GM23338 (cell line): ENCODE data around the gene EMC6. TPM values are rescaled to one million over a fixed set of nuclear protein-coding genes. Genes with fewer than 3 reads are reported as not detected.

ENCODE experiments used
- ATAC-seq: fragments of 200-7000 bp; cut with Tn5 transposase; 3 replicates; pipeline ENCODE4 v1.9.1; 2020
- DNase-seq: peaks from one replicate; pipeline ENCODE4 v3.0.0-alpha.2; 2015; ENCODE audit warnings: low spot score
- H2AFZ ChIP-seq: fragments of 200-600 bp; sonication (generic); 2 replicates; pipeline ENCODE4 v1.8.0; 2016; ENCODE audit warnings: antibody characterized with exemption, mild to moderate bottlenecking, moderate library complexity
- H3F3A ChIP-seq: fragments of 200-600 bp; sonication (generic); replicated peaks from 2 replicates; pipeline ENCODE4 v1.8.0; 2017; ENCODE audit warnings: antibody characterized with exemption, mixed run types, low read depth
- H3K27ac ChIP-seq: fragments of 200-600 bp; sonication (generic); 2 replicates; pipeline ENCODE4 v1.6.1; 2016; ENCODE audit warnings: low read depth
- H3K27me3 ChIP-seq: fragments of 200-600 bp; sonication (generic); 2 replicates; pipeline ENCODE4 v1.8.0; 2016; ENCODE audit warnings: mild to moderate bottlenecking, mixed run types, moderate library complexity; ENCODE audit not compliant: insufficient read depth
- H3K36me3 ChIP-seq: fragments of 200-600 bp; sonication (generic); 2 replicates; pipeline ENCODE4 v1.8.0; 2016; ENCODE audit warnings: mild to moderate bottlenecking; ENCODE audit not compliant: insufficient read depth
- H3K4me1 ChIP-seq: fragments of 200-600 bp; sonication (generic); 2 replicates; pipeline ENCODE4 v1.8.0; 2016; ENCODE audit warnings: mild to moderate bottlenecking, moderate library complexity; ENCODE audit not compliant: insufficient read depth
- H3K4me2 ChIP-seq: fragments of 200-600 bp; sonication (generic); 2 replicates; pipeline ENCODE4 v1.7.1; 2017; ENCODE audit warnings: mixed run types
- H3K4me3 ChIP-seq: fragments of 200-600 bp; sonication (generic); 2 replicates; pipeline ENCODE4 v1.6.1; 2016; ENCODE audit warnings: mixed run types
- H3K79me2 ChIP-seq: fragments of 200-600 bp; sonication (generic); replicated peaks from 2 replicates; pipeline ENCODE4 v1.8.0; 2017; ENCODE audit warnings: mild to moderate bottlenecking; ENCODE audit not compliant: insufficient read depth
- H3K9me2 ChIP-seq: fragments of 200-600 bp; sonication (generic); 2 replicates; pipeline ENCODE4 v1.8.0; 2017; ENCODE audit not compliant: insufficient read depth
- H4K20me1 ChIP-seq: fragments of 200-600 bp; sonication (generic); replicated peaks from 2 replicates; pipeline ENCODE4 v1.8.0; 2017; ENCODE audit warnings: mild to moderate bottlenecking; ENCODE audit not compliant: insufficient read depth
- H3K27ac Mint-ChIP-seq: 2 replicates; pipeline ENCODE4 v1.8.0; 2020; ENCODE audit warnings: inconsistent platforms, mild to moderate bottlenecking, moderate library complexity, mixed read lengths
- H3K27me3 Mint-ChIP-seq: 3 replicates; pipeline ENCODE4 v1.8.0; 2022; ENCODE audit warnings: low read depth, mild to moderate bottlenecking, moderate library complexity, mixed read lengths, inconsistent platforms; ENCODE audit not compliant: insufficient read depth, poor library complexity
- H3K36me3 Mint-ChIP-seq: 3 replicates; pipeline ENCODE4 v1.8.0; 2021; ENCODE audit warnings: low read depth, mild to moderate bottlenecking, inconsistent platforms, moderate library complexity, mixed read lengths
- H3K4me1 Mint-ChIP-seq: 3 replicates; pipeline ENCODE4 v1.8.0; 2020; ENCODE audit warnings: mild to moderate bottlenecking, inconsistent platforms, mixed read lengths
- H3K4me3 Mint-ChIP-seq: 3 replicates; pipeline ENCODE4 v1.8.0; 2021; ENCODE audit warnings: moderate library complexity, mild to moderate bottlenecking, inconsistent platforms, mixed read lengths
- H3K9me3 Mint-ChIP-seq: 3 replicates; pipeline ENCODE4 v1.8.0; 2020; ENCODE audit warnings: moderate library complexity, mild to moderate bottlenecking, inconsistent platforms, mixed read lengths
- CTCF ChIP-seq, 2 experiments: fragments of 200-600 bp in 1 of 2; sonication (generic) in 1 of 2; conservative IDR thresholded peaks; 2 replicates each; pipeline versions ENCODE4 v1.5.1 to v1.6.1; 2016 to 2017; ENCODE audit warnings: antibody characterized with exemption in 2 of 2, low read depth in 2 of 2, mild to moderate bottlenecking in 2 of 2, moderate library complexity in 1 of 2
- ETS1 ChIP-seq: IDR thresholded peaks from 2 replicates; pipeline ENCODE4 v1.6.1; 2016; ENCODE audit warnings: antibody characterized with exemption
- EZH2 ChIP-seq: fragments of 200-600 bp; sonication (generic); IDR thresholded peaks from one replicate; pipeline ENCODE4 v1.8.0; 2017; ENCODE audit warnings: antibody characterized with exemption, mild to moderate bottlenecking, low read depth; ENCODE audit not compliant: unreplicated experiment
- EZH2phosphoT487 ChIP-seq: fragments of 200-600 bp; sonication (generic); IDR thresholded peaks from one replicate; pipeline ENCODE4 v1.8.1; 2018; ENCODE audit warnings: antibody characterized with exemption; ENCODE audit not compliant: unreplicated experiment
- JUNB ChIP-seq: IDR thresholded peaks from one replicate; pipeline ENCODE4 v1.6.1; 2016; ENCODE audit warnings: antibody characterized with exemption; ENCODE audit not compliant: unreplicated experiment
- NANOG ChIP-seq: IDR thresholded peaks from 2 replicates; pipeline ENCODE4 v1.6.1; 2016; ENCODE audit warnings: antibody characterized with exemption, borderline replicate concordance
- POLR2AphosphoS5 ChIP-seq: IDR thresholded peaks from 2 replicates; pipeline ENCODE4 v1.6.1; 2016; ENCODE audit warnings: antibody characterized with exemption, low read depth
- REST ChIP-seq: IDR thresholded peaks from one replicate; pipeline ENCODE4 v1.6.1; 2018; ENCODE audit warnings: antibody characterized with exemption; ENCODE audit not compliant: unreplicated experiment
- STAT1 ChIP-seq: IDR thresholded peaks from one replicate; pipeline ENCODE4 v1.6.1; 2016; ENCODE audit warnings: antibody characterized with exemption; ENCODE audit not compliant: unreplicated experiment
- ZNF114 ChIP-seq: fragments of 250-450 bp; sonication (Bioruptor Pico); IDR thresholded peaks from 2 replicates; pipeline ENCODE4 v1.5.0; 2020; ENCODE audit warnings: mild to moderate bottlenecking, moderate library complexity
- ZNF462 ChIP-seq: fragments of 250-450 bp; sonication (Bioruptor Pico); IDR thresholded peaks from 2 replicates; pipeline ENCODE4 v1.5.0; 2020; ENCODE audit warnings: mild to moderate bottlenecking, moderate library complexity
- polyA plus RNA-seq: library from polyadenylated mRNA; unstranded; fragments of >200 nt; fragmentation: Nextera tagmentation; extraction: Ambion mirVana; gene quantifications from 2 replicates; pipeline ENCODE4 v1.2.1, GENCODE V29; 2016
- total RNA-seq: library from RNA; depleted of rRNA; stranded (reverse); fragments of >200 nt; shearing (Covaris generic); gene quantifications from 2 replicates; pipeline ENCODE4 v1.2.3, GENCODE V29; 2014

The EMC6 gene
- total and polyA plus RNA-seq, 2 experiments from 2014 or later = 48.0 to 230 TPM

- no peak for TF ChIP-seq ZNF462 (CRISPR knock-in tag)
Observed at GRCh38 chr17:3718201-3718600, 49.6 kb downstream of the EMC6 start (continued).

GRCh38 chr17:3719265-3719664 lies 50.7 kb downstream of the EMC6 start:
- Histone ChIP-seq H3K79me2 (peaks cover 8% of the 10 kb centered on the region), H3K27ac (no peak overlapping the region), H3K27me3 (no peaks in the 10 kb centered on the region), H3K9me2 (no peaks in the 10 kb centered on the region), H2AFZ (no peak overlapping the region), H3K36me3 (peaks cover 22% of the 10 kb centered on the region), H4K20me1 (no peaks in the 10 kb centered on the region; the same call in 1 of the 2 replicates), H3F3A (peaks cover 4% of the 10 kb centered on the region; the same call in 1 of the 2 replicates), H3K4me2 (no peak overlapping the region), H3K4me3 (no peak overlapping the region), H3K4me1 (0 out of 2 replicates have a peak, but pooled peaks cover 8% of the 10 kb centered on the region)
- Mint-ChIP-seq H3K36me3 (peaks cover 58% of the 10 kb centered on the region), H3K27me3 (peaks cover 7% of the 10 kb centered on the region), H3K4me1 (peaks cover 6% of the 10 kb centered on the region), H3K9me3 (no peaks in the 10 kb centered on the region; the same call in 2 of the 3 replicates), H3K4me3 (no peak overlapping the region), H3K27ac (no peak overlapping the region)
- no peak for DNase-seq
- ATAC-seq = no peak
- TF ChIP-seq EZH2phosphoT487 = no peak
- no peak for TF ChIP-seq NANOG
- no peak for TF ChIP-seq CTCF (conservative IDR thresholded peaks at IDR 0.05; ENCODE audit: low read depth in 2 of 2)
- no peak for TF ChIP-seq JUNB
- TF ChIP-seq EZH2 = no peak
- no peak for TF ChIP-seq POLR2AphosphoS5
- TF ChIP-seq REST = no peak
- no peak for TF ChIP-seq ETS1
- TF ChIP-seq STAT1 = no peak
- TF ChIP-seq ZNF114 = no peak
